Measurements from ENCODE around the gene PRR35.

The PRR35 gene

GRCh38 chr16:528111-529011, 31.8 kb upstream of the PRR35 start:
- DNase-seq (ENCODE audit: low read depth): no peak

GRCh38 chr16:529012-529575, 31.1 kb upstream of the PRR35 start:
- no peak for DNase-seq (ENCODE audit: low read depth)

- no peak for DNase-seq (ENCODE audit: low read depth)
Observed at GRCh38 chr16:530111-530817, 29.9 kb upstream of the PRR35 start.

GRCh38 chr16:531494-532125, 28.6 kb upstream of the PRR35 start:
- DNase-seq (ENCODE audit: low read depth): no peak

- no peak for DNase-seq (ENCODE audit: low read depth)
Observed at GRCh38 chr16:533391-534123, 26.6 kb upstream of the PRR35 start.

- DNase-seq (ENCODE audit: low read depth): no peak
Observed at GRCh38 chr16:534135-534534, 26.1 kb upstream of the PRR35 start.

- no peak for DNase-seq (ENCODE audit: low read depth)
Observed at GRCh38 chr16:534856-535445, 25.2 kb upstream of the PRR35 start.

GRCh38 chr16:535446-536405, 24.5 kb upstream of the PRR35 start:
- peak; percentile 26 for DNase-seq (ENCODE audit: low read depth)

GRCh38 chr16:536746-537145, 23.4 kb upstream of the PRR35 start:
- DNase-seq (ENCODE audit: low read depth): no peak

- DNase-seq (ENCODE audit: low read depth): no peak
Observed at GRCh38 chr16:537415-538335, 22.5 kb upstream of the PRR35 start.

- DNase-seq (ENCODE audit: low read depth): no peak
Observed at GRCh38 chr16:539901-540530, 20.2 kb upstream of the PRR35 start.

GRCh38 chr16:540645-541340, 19.4 kb upstream of the PRR35 start:
- DNase-seq (ENCODE audit: low read depth): no peak

GRCh38 chr16:543301-544164, 16.7 kb upstream of the PRR35 start:
- no peak for DNase-seq (ENCODE audit: low read depth)

- DNase-seq (ENCODE audit: low read depth): no peak
Observed at GRCh38 chr16:544517-544916, 15.7 kb upstream of the PRR35 start.

GRCh38 chr16:546909-547770, 13.1 kb upstream of the PRR35 start:
- no peak for DNase-seq (ENCODE audit: low read depth)

GRCh38 chr16:548586-548985, 11.6 kb upstream of the PRR35 start:
- no peak for DNase-seq (ENCODE audit: low read depth)
